Stimulated activated naive CD4-positive, alpha-beta T cell (primary cell): Measurements from ENCODE around the gene CHST11.

Source experiments
- DNase-seq, 6 experiments: peaks; one replicate each; lab custom pipeline; 2025; lab: John Stamatoyannopoulos, UW

CHST11 gene

GRCh38 chr12:104697186-104697585 is 240.4 kb downstream of the CHST11 start:
- no peak for DNase-seq

- DNase-seq, result no peak
Measured at GRCh38 chr12:104698871-104699270, 242.1 kb downstream of the CHST11 start.

- DNase-seq, result no peak
Measured at GRCh38 chr12:104699489-104700190, 242.9 kb downstream of the CHST11 start.

- no peak for DNase-seq
Measured at GRCh38 chr12:104700324-104700723, 243.6 kb downstream of the CHST11 start.

GRCh38 chr12:104701301-104701700 is 244.6 kb downstream of the CHST11 start:
- DNase-seq, result no peak

GRCh38 chr12:104701756-104702155 is 245.0 kb downstream of the CHST11 start:
- DNase-seq, result no peak

GRCh38 chr12:104702565-104703139 is 245.9 kb downstream of the CHST11 start:
- no peak for DNase-seq

- no peak for DNase-seq
Measured at GRCh38 chr12:104703372-104703771, 246.6 kb downstream of the CHST11 start.

GRCh38 chr12:104704224-104704779 is 247.6 kb downstream of the CHST11 start:
- no peak for DNase-seq

GRCh38 chr12:104707194-104707593 is 250.4 kb downstream of the CHST11 start:
- DNase-seq, result no peak

- no peak for DNase-seq
Measured at GRCh38 chr12:104707794-104708558, 251.2 kb downstream of the CHST11 start.

GRCh38 chr12:104708891-104709290 is 252.1 kb downstream of the CHST11 start:
- DNase-seq, result no peak

- DNase-seq, result no peak
Measured at GRCh38 chr12:104709692-104710435, 253.1 kb downstream of the CHST11 start.

GRCh38 chr12:104710940-104711689 is 254.4 kb downstream of the CHST11 start:
- DNase-seq, result no peak

- no peak for DNase-seq
Measured at GRCh38 chr12:104712477-104712876, 255.7 kb downstream of the CHST11 start.

GRCh38 chr12:104712968-104713367 is 256.2 kb downstream of the CHST11 start:
- no peak for DNase-seq

GRCh38 chr12:104713444-104713843 is 256.7 kb downstream of the CHST11 start:
- DNase-seq, result no peak

- DNase-seq, result no peak
Measured at GRCh38 chr12:104714369-104714768, 257.6 kb downstream of the CHST11 start.

GRCh38 chr12:104716172-104716571 is 259.4 kb downstream of the CHST11 start:
- DNase-seq, result no peak

- DNase-seq, result no peak
Measured at GRCh38 chr12:104718304-104718929, 261.7 kb downstream of the CHST11 start.
